ENCODE data around the gene UBE2R2.

DNA sequence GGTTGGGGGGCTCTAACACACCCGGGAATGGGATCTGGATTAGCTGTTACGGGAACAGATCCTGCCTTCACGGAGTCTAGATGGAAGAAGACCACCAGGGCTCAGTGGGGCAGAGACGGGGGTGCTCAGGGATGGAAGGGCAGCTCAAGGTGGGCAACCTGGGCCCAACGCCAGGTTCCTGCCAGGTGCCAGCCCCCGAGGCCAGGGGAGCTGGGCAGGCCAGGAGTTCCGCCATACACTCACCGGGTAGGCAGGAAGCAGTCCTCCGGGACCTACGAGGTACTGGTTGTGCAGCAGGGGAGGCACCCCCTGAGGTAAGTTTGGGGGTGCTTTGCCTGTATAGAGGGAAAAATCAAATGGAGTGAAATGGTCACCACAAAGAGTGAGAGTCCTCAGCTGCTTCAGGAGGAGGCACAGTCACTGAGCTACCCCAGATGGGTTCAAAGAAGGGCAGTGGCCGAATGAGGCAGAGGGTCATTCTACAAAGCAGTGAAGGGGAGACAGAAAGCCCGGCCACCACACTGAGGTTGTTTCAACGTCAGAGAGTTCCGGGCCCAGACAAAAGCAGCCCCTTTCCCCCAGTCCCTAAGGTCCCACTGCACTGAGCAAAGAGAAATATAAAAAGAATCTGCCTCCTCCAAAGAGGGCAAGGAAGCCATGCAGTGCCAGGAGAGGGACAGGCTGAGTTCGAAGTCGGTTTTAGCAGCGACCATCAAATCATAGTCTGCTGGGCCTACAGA lies 110.0 kb downstream of the UBE2R2 start:
- TF ChIP-seq POLR2A (IDR thresholded peaks at IDR 0.05; ENCODE audit: low read depth, low read length) (no peak; the same call in 1 of the 2 replicates), POLR2AphosphoS5 (IDR thresholded peaks at IDR 0.05; ENCODE audit: low read length) (no peak; the same call in 1 of the 2 replicates), RBBP5 (conservative IDR thresholded peaks at IDR 0.05) (no peak), MYC (IDR thresholded peaks at IDR 0.05; ENCODE audit: insufficient read depth, insufficient read length, insufficient replicate concordance, low read length, severe bottlenecking) (no peak), HDAC2 (IDR thresholded peaks at IDR 0.05) (no peak), ZNF274 (IDR thresholded peaks at IDR 0.05; ENCODE audit: insufficient read depth, insufficient read length) (no peak), RFX5 (IDR thresholded peaks at IDR 0.05; ENCODE audit: low read depth, low read length) (no peak), RAD21 (IDR thresholded peaks at IDR 0.05; ENCODE audit: insufficient read depth, low read depth, low read length) (no peak), NFYB (IDR thresholded peaks at IDR 0.05; ENCODE audit: insufficient read depth, low read depth, low read length) (no peak), CEBPB (IDR thresholded peaks at IDR 0.05; ENCODE audit: borderline replicate concordance in 1 of 2, low read depth in 2 of 2, low read length in 2 of 2) (no peak), LARP7 (IDR thresholded peaks at IDR 0.05) (no peak)
- TF ChIP-seq, protein P1, sequence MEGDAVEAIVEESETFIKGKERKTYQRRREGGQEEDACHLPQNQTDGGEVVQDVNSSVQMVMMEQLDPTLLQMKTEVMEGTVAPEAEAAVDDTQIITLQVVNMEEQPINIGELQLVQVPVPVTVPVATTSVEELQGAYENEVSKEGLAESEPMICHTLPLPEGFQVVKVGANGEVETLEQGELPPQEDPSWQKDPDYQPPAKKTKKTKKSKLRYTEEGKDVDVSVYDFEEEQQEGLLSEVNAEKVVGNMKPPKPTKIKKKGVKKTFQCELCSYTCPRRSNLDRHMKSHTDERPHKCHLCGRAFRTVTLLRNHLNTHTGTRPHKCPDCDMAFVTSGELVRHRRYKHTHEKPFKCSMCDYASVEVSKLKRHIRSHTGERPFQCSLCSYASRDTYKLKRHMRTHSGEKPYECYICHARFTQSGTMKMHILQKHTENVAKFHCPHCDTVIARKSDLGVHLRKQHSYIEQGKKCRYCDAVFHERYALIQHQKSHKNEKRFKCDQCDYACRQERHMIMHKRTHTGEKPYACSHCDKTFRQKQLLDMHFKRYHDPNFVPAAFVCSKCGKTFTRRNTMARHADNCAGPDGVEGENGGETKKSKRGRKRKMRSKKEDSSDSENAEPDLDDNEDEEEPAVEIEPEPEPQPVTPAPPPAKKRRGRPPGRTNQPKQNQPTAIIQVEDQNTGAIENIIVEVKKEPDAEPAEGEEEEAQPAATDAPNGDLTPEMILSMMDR (IDR thresholded peaks at IDR 0.05 in 2 of 3, conservative IDR thresholded peaks at IDR 0.05 in 1 of 3; ENCODE audit: control insufficient read depth in 2 of 3, extremely low read depth in 1 of 3, insufficient read depth in 1 of 3, low read depth in 3 of 3, low read length in 3 of 3) = no peak

All from GM12878 (cell line).